Measurements from ENCODE around the gene IL10.

The IL10 gene

GRCh38 chr1:206772243-206772937 is at the start of gene IL10:
Gene IL10 (minus strand): TSS chr1:206772494. CDS start chr1:206772435, 59 bp downstream.
- TF ChIP-seq CTCF (IDR thresholded peaks at IDR 0.05; ENCODE audit: control extremely low read depth, extremely low read depth, low read depth, missing control alignments), result no peak
- ChIA-PET POLR2A (no interaction called here), CTCF (interaction anchor here (0.7 to 16.5 kb wide), 8 partner anchors 11 to 163 kb away, joined by 3 to 288 read pairs (median 26); no protein-coding TSS in a partner anchor)
- no peak for DNase-seq (ENCODE audit: extremely low spot score)

GRCh38 chr1:206821493-206821892 is 49.2 kb upstream of the IL10 start:
- TF ChIP-seq CTCF (IDR thresholded peaks at IDR 0.05; ENCODE audit: control extremely low read depth, extremely low read depth, low read depth, missing control alignments), result no peak
- ChIA-PET CTCF (interaction anchor here (1.0 to 3.1 kb wide), 7 partner anchors 10 to 184 kb away, joined by 3 to 11 read pairs (median 8); no protein-coding TSS in a partner anchor), POLR2A (no interaction called here)
- DNase-seq (ENCODE audit: extremely low spot score), result no peak

GRCh38 chr1:206816390-206817287 is 44.3 kb upstream of the IL10 start:
- CTCF ChIA-PET, result interaction anchor here (0.7 to 3.3 kb wide), 15 partner anchors 8 to 204 kb away, joined by 3 to 20 read pairs (median 4); no protein-coding TSS in a partner anchor
- DNase-seq (ENCODE audit: extremely low spot score), result no peak
- no peak for TF ChIP-seq CTCF (IDR thresholded peaks at IDR 0.05; ENCODE audit: control extremely low read depth, extremely low read depth, low read depth, missing control alignments)
- POLR2A ChIA-PET, result no interaction called here

GRCh38 chr1:206814716-206815341 is 42.5 kb upstream of the IL10 start:
- DNase-seq (ENCODE audit: extremely low spot score), result no peak
- CTCF ChIA-PET, result interaction anchor here (1.1 to 2.4 kb wide), 2 partner anchors 80 to 88 kb away, joined by 5 to 14 read pairs; no protein-coding TSS in a partner anchor
- TF ChIP-seq CTCF (IDR thresholded peaks at IDR 0.05; ENCODE audit: control extremely low read depth, extremely low read depth, low read depth, missing control alignments), result no peak
- POLR2A ChIA-PET, result no interaction called here

- ChIA-PET CTCF (interaction anchor here (1.0 to 15.0 kb wide), 5 partner anchors 9 to 170 kb away, joined by 3 to 464 read pairs (median 9); no protein-coding TSS in a partner anchor), POLR2A (no interaction called here)
- no peak for TF ChIP-seq CTCF (IDR thresholded peaks at IDR 0.05; ENCODE audit: control extremely low read depth, extremely low read depth, low read depth, missing control alignments)
- no peak for DNase-seq (ENCODE audit: extremely low spot score)
Observed at GRCh38 chr1:206812471-206812870, 40.2 kb upstream of the IL10 start.
